Suprapubic skin (tissue), 3 donors: ENCODE measurements around the gene PRKCE.

Experiments
- EP300 ChIP-seq: sonication (generic); formaldehyde crosslinking; IDR thresholded peaks from one replicate; pipeline ENCODE4 v1.6.1; 2017; ENCODE audit warnings: antibody characterized with exemption
- POLR2A ChIP-seq, 2 donors: fragments of 450-650 bp; IDR thresholded peaks; one replicate each; pipeline ENCODE4 v1.6.1; 2017; ENCODE audit warnings: antibody characterized with exemption in 2 of 2, mild to moderate bottlenecking in 2 of 2, moderate library complexity in 2 of 2
- TF ChIP-seq, protein P1 (sequence below), 2 donors: fragments of 200-600 bp in 1 of 2; fragments of 450-650 bp in 1 of 2; sonication (generic) in 1 of 2; IDR thresholded peaks; one replicate each; pipeline ENCODE4 v1.5.1; 2016 to 2019; ENCODE audit warnings: antibody characterized with exemption in 2 of 2, mild to moderate bottlenecking in 1 of 2, moderate library complexity in 1 of 2

DNA sequence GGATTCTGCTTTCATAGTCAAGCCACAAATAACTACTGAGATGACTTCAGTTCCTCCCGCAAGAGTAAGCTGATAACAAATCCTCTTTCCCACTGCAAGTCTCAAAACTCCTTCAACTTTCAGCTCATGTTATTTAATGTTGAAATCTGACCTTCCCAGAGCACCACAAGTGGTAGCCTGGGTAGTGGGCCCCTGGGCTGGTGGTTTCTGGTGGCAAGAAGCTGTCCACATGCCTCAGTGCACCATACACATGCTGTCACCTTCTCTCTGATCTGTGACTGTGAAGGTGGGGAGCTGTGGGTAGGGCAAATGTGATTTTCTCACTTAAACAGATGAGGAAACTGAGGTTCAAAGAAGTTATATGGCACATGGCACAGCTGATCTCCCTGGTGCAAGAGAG lies 399.6 kb downstream of the PRKCE start:
- TF ChIP-seq, protein P1, sequence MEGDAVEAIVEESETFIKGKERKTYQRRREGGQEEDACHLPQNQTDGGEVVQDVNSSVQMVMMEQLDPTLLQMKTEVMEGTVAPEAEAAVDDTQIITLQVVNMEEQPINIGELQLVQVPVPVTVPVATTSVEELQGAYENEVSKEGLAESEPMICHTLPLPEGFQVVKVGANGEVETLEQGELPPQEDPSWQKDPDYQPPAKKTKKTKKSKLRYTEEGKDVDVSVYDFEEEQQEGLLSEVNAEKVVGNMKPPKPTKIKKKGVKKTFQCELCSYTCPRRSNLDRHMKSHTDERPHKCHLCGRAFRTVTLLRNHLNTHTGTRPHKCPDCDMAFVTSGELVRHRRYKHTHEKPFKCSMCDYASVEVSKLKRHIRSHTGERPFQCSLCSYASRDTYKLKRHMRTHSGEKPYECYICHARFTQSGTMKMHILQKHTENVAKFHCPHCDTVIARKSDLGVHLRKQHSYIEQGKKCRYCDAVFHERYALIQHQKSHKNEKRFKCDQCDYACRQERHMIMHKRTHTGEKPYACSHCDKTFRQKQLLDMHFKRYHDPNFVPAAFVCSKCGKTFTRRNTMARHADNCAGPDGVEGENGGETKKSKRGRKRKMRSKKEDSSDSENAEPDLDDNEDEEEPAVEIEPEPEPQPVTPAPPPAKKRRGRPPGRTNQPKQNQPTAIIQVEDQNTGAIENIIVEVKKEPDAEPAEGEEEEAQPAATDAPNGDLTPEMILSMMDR (IDR thresholded peaks at IDR 0.05) = no peak
- TF ChIP-seq EP300 (no peak), POLR2A (IDR thresholded peaks at IDR 0.05) (no peak)
